ENCODE measurements around the gene ATP6V0E2. TPM values are rescaled to one million over a fixed set of nuclear protein-coding genes. Genes with fewer than 3 reads are reported as not detected.

Gene ATP6V0E2
- total RNA-seq, 3 donors from 2014 or later = 12.7 to 23.7 (median 20.9) TPM

DNA sequence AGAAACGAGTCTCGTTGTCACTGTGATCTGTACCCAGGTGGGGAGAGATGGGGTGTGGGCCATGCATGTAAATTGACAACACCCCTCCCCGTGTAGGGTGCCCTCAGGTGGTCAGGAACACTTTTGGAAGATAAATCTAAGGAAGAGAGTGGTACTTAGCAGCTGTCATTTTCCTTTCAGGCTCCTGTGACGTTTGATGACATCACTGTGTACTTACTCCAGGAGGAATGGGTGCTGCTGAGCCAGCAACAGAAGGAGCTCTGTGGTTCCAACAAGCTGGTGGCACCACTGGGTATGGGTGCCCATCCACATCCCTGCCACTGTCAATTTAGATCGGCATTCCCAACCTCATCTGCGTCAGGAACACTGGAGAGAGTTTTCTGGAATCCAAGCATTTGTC is 29.3 kb upstream of the ATP6V0E2 start:
- H3K9me3 ChIP-seq = no peaks in the 10 kb centered on the region
- TF ChIP-seq, protein P1, sequence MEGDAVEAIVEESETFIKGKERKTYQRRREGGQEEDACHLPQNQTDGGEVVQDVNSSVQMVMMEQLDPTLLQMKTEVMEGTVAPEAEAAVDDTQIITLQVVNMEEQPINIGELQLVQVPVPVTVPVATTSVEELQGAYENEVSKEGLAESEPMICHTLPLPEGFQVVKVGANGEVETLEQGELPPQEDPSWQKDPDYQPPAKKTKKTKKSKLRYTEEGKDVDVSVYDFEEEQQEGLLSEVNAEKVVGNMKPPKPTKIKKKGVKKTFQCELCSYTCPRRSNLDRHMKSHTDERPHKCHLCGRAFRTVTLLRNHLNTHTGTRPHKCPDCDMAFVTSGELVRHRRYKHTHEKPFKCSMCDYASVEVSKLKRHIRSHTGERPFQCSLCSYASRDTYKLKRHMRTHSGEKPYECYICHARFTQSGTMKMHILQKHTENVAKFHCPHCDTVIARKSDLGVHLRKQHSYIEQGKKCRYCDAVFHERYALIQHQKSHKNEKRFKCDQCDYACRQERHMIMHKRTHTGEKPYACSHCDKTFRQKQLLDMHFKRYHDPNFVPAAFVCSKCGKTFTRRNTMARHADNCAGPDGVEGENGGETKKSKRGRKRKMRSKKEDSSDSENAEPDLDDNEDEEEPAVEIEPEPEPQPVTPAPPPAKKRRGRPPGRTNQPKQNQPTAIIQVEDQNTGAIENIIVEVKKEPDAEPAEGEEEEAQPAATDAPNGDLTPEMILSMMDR (IDR thresholded peaks at IDR 0.05) = no peak
- no peak overlapping the region for H3K4me3 ChIP-seq
- DNase-seq (no peak), ATAC-seq (no peak)
- no peaks in the 10 kb centered on the region for H3K36me3 ChIP-seq (ENCODE audit: low read depth)
- intact Hi-C loops (cut with DNase I, micrococcal nuclease) = no loop called here
- peaks cover 3% of the 10 kb centered on the region for H3K4me1 ChIP-seq (ENCODE audit: low read depth)

GRCh38 chr7:149845257-149845980 is 28.4 kb upstream of the ATP6V0E2 start:
- no peaks in the 10 kb centered on the region for H3K36me3 ChIP-seq (ENCODE audit: low read depth)
- TF ChIP-seq, protein P1 (IDR thresholded peaks at IDR 0.05) = no peak
- no peak overlapping the region for H3K4me3 ChIP-seq
- DNase-seq = no peak
- H3K9me3 ChIP-seq = no peaks in the 10 kb centered on the region
- H3K4me1 ChIP-seq (ENCODE audit: low read depth) = no peaks in the 10 kb centered on the region
- no peak for ATAC-seq
- intact Hi-C loops (cut with DNase I, micrococcal nuclease) = no loop called here

DNA sequence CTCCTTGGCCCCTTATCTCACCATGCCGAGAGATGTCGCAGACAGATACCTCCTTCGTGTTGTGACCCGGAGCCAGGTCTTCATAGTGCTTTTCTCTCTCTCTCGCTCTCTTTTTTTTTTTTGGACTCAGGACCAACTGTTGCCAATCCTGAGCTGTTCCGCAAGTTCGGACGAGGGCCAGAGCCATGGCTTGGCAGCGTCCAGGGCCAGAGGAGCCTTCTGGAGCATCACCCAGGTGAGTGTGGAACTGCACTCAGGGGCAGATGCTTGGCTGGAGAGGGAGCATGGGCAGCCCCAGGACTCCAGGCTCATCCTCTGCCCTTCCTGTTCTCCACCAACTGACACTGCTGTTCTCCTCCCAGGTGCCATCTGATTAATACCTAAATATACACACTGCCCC is 27.7 kb upstream of the ATP6V0E2 start:
- intact Hi-C loops (cut with DNase I, micrococcal nuclease) = no loop called here
- Histone ChIP-seq H3K4me1 (ENCODE audit: low read depth) (no peaks in the 10 kb centered on the region), H3K36me3 (ENCODE audit: low read depth) (no peaks in the 10 kb centered on the region), H3K4me3 (no peak overlapping the region), H3K9me3 (no peaks in the 10 kb centered on the region)
- DNase-seq = peak in 1 of 3 donors; percentile 31
- no peak for ATAC-seq
- TF ChIP-seq, protein P1 (IDR thresholded peaks at IDR 0.05) = no peak

- TF ChIP-seq, protein P1 (IDR thresholded peaks at IDR 0.05) = no peak
- no peak overlapping the region for H3K4me3 ChIP-seq
- no peaks in the 10 kb centered on the region for H3K4me1 ChIP-seq (ENCODE audit: low read depth)
- intact Hi-C loops (cut with DNase I, micrococcal nuclease) = no loop called here
- no peak for ATAC-seq
- DNase-seq = no peak
- no peaks in the 10 kb centered on the region for H3K9me3 ChIP-seq
- H3K36me3 ChIP-seq (ENCODE audit: low read depth) = no peaks in the 10 kb centered on the region
Observed at GRCh38 chr7:149846436-149847046, 27.2 kb upstream of the ATP6V0E2 start.

DNA sequence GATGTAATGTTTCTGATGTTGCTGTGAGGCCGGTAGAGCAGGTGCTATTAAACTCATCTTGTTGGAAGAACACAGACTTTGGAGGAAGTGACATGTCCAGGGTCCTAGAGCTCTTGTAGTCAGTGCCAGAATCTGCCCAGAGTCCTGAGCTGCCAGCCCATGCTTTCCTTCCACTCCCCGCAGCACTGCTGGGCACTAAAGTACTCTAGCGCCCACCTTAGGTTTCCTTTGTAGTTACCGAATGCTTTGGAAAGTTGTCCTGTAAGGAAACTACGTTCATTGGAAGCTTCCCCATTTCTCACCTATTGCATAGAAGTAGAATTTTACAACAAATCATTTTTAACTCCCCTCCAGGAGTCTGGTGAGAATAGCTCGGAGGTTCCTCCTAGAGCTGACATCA is 24.6 kb upstream of the ATP6V0E2 start:
- intact Hi-C loops (cut with DNase I, micrococcal nuclease) = no loop called here
- no peak for DNase-seq
- H3K4me1 ChIP-seq (ENCODE audit: low read depth) = no peaks in the 10 kb centered on the region
- no peak overlapping the region for H3K4me3 ChIP-seq
- TF ChIP-seq, protein P1 (IDR thresholded peaks at IDR 0.05) = no peak
- H3K36me3 ChIP-seq (ENCODE audit: low read depth) = no peaks in the 10 kb centered on the region
- no peak for ATAC-seq
- H3K9me3 ChIP-seq = no peaks in the 10 kb centered on the region
